Measurements from ENCODE around the gene ST6GALNAC2. TPM values are rescaled to one million over a fixed set of nuclear protein-coding genes. Genes with fewer than 3 reads are reported as not detected.
"Not testable (repeated sequence)": the region's sequence is repeated elsewhere in the genome, so short reads cannot be mapped to it uniquely, and the experiment has no call there.

The ST6GALNAC2 gene
- total RNA-seq, 4 donors from 2014 or later, result 58.5 to 128 (median 69.1) TPM

- H3K4me3 ChIP-seq, result no peak overlapping the region
- TF ChIP-seq, protein P1, sequence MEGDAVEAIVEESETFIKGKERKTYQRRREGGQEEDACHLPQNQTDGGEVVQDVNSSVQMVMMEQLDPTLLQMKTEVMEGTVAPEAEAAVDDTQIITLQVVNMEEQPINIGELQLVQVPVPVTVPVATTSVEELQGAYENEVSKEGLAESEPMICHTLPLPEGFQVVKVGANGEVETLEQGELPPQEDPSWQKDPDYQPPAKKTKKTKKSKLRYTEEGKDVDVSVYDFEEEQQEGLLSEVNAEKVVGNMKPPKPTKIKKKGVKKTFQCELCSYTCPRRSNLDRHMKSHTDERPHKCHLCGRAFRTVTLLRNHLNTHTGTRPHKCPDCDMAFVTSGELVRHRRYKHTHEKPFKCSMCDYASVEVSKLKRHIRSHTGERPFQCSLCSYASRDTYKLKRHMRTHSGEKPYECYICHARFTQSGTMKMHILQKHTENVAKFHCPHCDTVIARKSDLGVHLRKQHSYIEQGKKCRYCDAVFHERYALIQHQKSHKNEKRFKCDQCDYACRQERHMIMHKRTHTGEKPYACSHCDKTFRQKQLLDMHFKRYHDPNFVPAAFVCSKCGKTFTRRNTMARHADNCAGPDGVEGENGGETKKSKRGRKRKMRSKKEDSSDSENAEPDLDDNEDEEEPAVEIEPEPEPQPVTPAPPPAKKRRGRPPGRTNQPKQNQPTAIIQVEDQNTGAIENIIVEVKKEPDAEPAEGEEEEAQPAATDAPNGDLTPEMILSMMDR (IDR thresholded peaks at IDR 0.05), result no peak
- no peak for TF ChIP-seq POLR2A (IDR thresholded peaks at IDR 0.05)
- TF ChIP-seq EP300 (IDR thresholded peaks at IDR 0.05), result no peak
- no peaks in the 10 kb centered on the region for H3K9me3 ChIP-seq
- peak overlapping the region in 2 of 4 donors; percentile 78 to 95 for H3K27ac ChIP-seq
- no peak for DNase-seq (ENCODE audit: low spot score in 2 of 2)
- peaks cover 0 to 53% (median 4%) of the 10 kb centered on the region in 3 donors for H3K36me3 ChIP-seq
- no peaks in the 10 kb centered on the region for H3K27me3 ChIP-seq
- H3K4me1 ChIP-seq, result peaks cover 0 to 69% (median 35%) of the 10 kb centered on the region in 4 donors
- WGBS, 2 donors, result 70 to 72% methylated on average over 3 of the region's 3 CpGs
Observed at GRCh38 chr17:76566613-76566943, 19.1 kb downstream of the ST6GALNAC2 start.

DNA sequence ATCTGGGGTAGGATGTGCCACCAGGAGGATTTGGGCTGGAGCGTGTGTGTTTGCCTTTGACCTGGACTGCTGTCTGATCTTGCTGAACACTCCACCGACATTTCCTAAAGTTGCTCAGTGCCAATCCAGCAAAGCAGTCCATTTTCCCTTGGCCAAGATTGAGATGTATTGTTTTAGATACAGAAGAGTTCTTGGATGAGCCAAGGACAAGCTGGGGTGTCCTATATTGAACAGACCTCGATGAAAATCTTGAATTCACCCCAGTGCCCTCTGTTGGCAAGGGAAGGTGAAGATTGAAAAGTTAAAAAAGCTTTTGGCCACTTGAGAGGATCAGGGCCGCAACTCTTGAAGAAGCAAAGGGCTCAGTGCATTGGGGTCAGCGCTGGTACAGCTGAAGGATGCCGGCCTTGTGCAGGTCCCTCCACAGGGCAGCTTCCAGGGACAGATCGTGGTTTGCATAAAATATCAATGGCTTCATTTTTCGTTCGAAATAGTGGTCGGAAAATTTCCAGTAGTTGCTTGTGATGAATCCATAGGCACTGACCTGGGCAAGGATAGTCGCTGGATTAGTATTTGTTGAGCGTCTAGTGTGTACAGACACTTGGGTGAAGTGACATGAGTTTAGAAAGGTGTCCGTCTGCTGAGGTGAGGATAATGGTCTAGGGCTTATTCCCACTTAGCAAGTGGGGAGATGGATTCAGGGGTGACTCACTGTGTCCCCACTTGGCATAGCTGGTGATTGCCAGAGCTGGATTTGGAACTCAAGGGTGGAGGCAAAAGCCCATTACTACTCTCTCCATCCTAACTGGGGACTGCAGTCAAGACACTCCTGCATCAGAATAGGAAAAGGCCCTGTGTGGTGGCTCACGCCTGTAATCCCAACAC lies 19.7 kb downstream of the ST6GALNAC2 start:
- WGBS, 2 donors, result 68 to 75% methylated on average over 14 of the region's 14 CpGs
- Histone ChIP-seq H3K27me3 (no peaks in the 10 kb centered on the region), H3K27ac (peak overlapping the region in 3 of 4 donors; percentile 15 to 95 (median 78)), H3K4me3 (no peak overlapping the region), H3K9me3 (no peaks in the 10 kb centered on the region), H3K36me3 (peaks cover 0 to 50% (median 4%) of the 10 kb centered on the region in 3 donors), H3K4me1 (peaks cover 0 to 75% (median 37%) of the 10 kb centered on the region in 4 donors)
- DNase-seq (ENCODE audit: low spot score in 2 of 2), result no peak
- no peak for TF ChIP-seq POLR2A (IDR thresholded peaks at IDR 0.05)
- TF ChIP-seq EP300 (IDR thresholded peaks at IDR 0.05), result no peak
- TF ChIP-seq, protein P1 (IDR thresholded peaks at IDR 0.05), result no peak

DNA sequence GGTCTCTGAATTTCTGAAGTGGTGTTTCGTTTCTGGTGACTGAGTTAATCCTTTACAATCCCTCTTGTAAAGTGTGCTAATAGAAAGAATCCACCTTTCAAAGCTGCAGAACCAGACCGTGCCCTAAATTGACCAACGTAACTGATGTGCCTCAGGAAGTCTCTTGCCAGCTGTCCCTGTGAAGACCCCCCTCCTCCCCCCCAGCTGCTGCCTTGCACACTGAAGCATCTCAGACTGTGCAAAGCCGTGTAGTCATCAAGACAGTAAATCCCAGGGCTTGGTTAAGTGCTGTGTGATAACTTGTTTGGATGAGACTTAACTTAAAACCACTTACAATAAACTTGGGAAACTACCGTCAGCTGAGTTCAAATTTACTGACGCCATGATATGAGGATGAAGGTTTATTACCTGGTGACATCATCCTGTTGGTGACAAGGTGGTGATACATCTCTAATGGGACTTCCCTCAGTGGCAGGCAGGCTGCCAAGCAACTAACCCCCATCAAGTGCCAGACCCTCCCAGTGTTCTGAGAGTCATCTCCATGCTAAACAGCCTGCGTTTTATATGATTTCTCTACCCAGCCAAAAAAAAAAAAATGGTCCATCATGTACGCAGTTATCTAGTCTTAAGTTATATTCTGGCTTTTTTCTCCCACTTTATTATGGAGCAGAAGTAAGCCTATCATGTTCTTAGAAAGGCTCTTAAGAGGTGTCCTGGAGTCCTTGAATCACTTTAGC lies 20.5 kb downstream of the ST6GALNAC2 start:
- H3K36me3 ChIP-seq, result peaks cover 0 to 46% (median 4%) of the 10 kb centered on the region in 3 donors
- 49 to 55% methylated on average over 6 to 8 of the region's 8 CpGs for WGBS, 2 donors
- not testable (repeated sequence) for H3K4me3 ChIP-seq; H3K9me3 ChIP-seq; DNase-seq (ENCODE audit: low spot score in 2 of 2); H3K27me3 ChIP-seq
- H3K27ac ChIP-seq, result peak overlapping the region in 3 of 4 donors; percentile 15 to 95 (median 78)
- peaks cover 0 to 75% (median 42%) of the 10 kb centered on the region in 4 donors for H3K4me1 ChIP-seq

DNA sequence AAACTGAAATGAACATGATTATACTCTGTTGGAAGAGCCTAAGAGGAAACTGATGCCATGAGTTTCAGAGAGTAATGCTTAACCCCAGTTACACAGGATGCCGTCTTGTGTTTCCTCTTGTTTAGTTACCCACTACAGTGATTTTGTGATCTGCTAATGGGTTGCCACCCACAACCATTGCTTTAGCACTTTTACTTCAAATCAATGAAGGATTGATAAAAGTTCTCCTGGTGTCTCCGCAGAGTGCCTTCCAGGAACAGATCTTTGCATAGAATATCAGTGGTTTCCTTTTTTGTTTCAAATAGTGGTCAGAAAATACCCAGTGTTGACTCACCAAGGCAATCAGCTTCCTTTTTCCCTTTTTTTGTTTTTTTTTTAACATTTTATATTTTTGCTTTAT lies 22.3 kb downstream of the ST6GALNAC2 start:
- WGBS, 2 donors, result 50 to 53% methylated on average over 2 of the region's 2 CpGs
- H3K27ac ChIP-seq, result peak overlapping the region in 1 of 4 donors; percentile 55
- peaks cover 0 to 75% (median 48%) of the 10 kb centered on the region in 4 donors for H3K4me1 ChIP-seq

GRCh38 chr17:76562734-76563148 lies 22.9 kb downstream of the ST6GALNAC2 start:
- 37 to 42% methylated on average over 6 of the region's 6 CpGs for WGBS, 2 donors
- Histone ChIP-seq H3K9me3 (no peaks in the 10 kb centered on the region), H3K36me3 (peaks cover 0 to 46% (median 4%) of the 10 kb centered on the region in 3 donors), H3K27ac (peak overlapping the region; percentile 5 to 95 (median 57)), H3K4me1 (peaks cover 0 to 70% (median 42%) of the 10 kb centered on the region in 4 donors), H3K27me3 (no peaks in the 10 kb centered on the region), H3K4me3 (no peak overlapping the region)
- no peak for DNase-seq (ENCODE audit: low spot score in 2 of 2)
- TF ChIP-seq EP300 (IDR thresholded peaks at IDR 0.05) (no peak), POLR2A (IDR thresholded peaks at IDR 0.05) (no peak)
- TF ChIP-seq, protein P1 (IDR thresholded peaks at IDR 0.05), result no peak

More for the DNA sequence above, 22.3 kb downstream of the ST6GALNAC2 start:
- not testable (repeated sequence) for DNase-seq (ENCODE audit: low spot score in 2 of 2); H3K4me3 ChIP-seq; H3K27me3 ChIP-seq; H3K9me3 ChIP-seq
- H3K36me3 ChIP-seq, result peaks cover 0 to 46% (median 4%) of the 10 kb centered on the region in 3 donors

Measured in tibial nerve (tissue), 4 donors.